HEK293 (cell line): ENCODE measurements around the gene PPEF2.

Source experiments
- ATF2 ChIP-seq: fragments of 450-650 bp; formaldehyde crosslinking; IDR thresholded peaks from 2 replicates; pipeline ENCODE4 v1.5.1; 2016; ENCODE audit warnings: missing biosample characterization, missing genetic modification characterization, low read depth
- GFI1B ChIP-seq: fragments of 450-650 bp; formaldehyde crosslinking; IDR thresholded peaks from 2 replicates; pipeline ENCODE4 v1.5.1; 2016; ENCODE audit warnings: missing biosample characterization, missing genetic modification characterization
- GLI2 ChIP-seq: fragments of 450-650 bp; formaldehyde crosslinking; IDR thresholded peaks from 2 replicates; pipeline ENCODE4; 2017; ENCODE audit warnings: missing biosample characterization, missing genetic modification characterization, low read depth, borderline replicate concordance
- HIC1 ChIP-seq: fragments of 450-650 bp; formaldehyde crosslinking; IDR thresholded peaks from 2 replicates; pipeline ENCODE4 v1.5.1; 2016; ENCODE audit warnings: missing biosample characterization, missing genetic modification characterization
- HOXA7 ChIP-seq: sonication (generic); formaldehyde crosslinking; IDR thresholded peaks from 2 replicates; pipeline ENCODE4 v1.8.1; 2022; ENCODE audit warnings: missing genetic modification reagents, borderline replicate concordance
- KLF16 ChIP-seq: fragments of 450-650 bp; formaldehyde crosslinking; IDR thresholded peaks from 2 replicates; pipeline ENCODE4 v1.5.1; 2017; ENCODE audit warnings: missing biosample characterization, missing genetic modification characterization
- OVOL3 ChIP-seq: fragments of 450-650 bp; formaldehyde crosslinking; IDR thresholded peaks from 2 replicates; pipeline ENCODE4 v1.5.1; 2016; ENCODE audit warnings: missing biosample characterization, missing genetic modification characterization
- SCRT1 ChIP-seq: fragments of 450-650 bp; formaldehyde crosslinking; IDR thresholded peaks from 2 replicates; pipeline ENCODE4 v1.5.1; 2016; ENCODE audit warnings: missing biosample characterization, missing genetic modification characterization, borderline replicate concordance
- SCRT2 ChIP-seq: fragments of 450-650 bp; formaldehyde crosslinking; IDR thresholded peaks from 2 replicates; pipeline ENCODE4 v1.5.1; 2016; ENCODE audit warnings: missing biosample characterization, missing genetic modification characterization
- ZBTB21 ChIP-seq: fragments of 450-650 bp; formaldehyde crosslinking; IDR thresholded peaks from 2 replicates; pipeline ENCODE4 v1.5.1; 2017; ENCODE audit warnings: missing biosample characterization, missing genetic modification characterization
- ZIC2 ChIP-seq: fragments of 450-650 bp; formaldehyde crosslinking; IDR thresholded peaks from 2 replicates; pipeline ENCODE4 v1.5.1; 2016; ENCODE audit warnings: missing biosample characterization, missing genetic modification characterization
- ZNF280D ChIP-seq: fragments of 450-650 bp; formaldehyde crosslinking; IDR thresholded peaks from 2 replicates; pipeline ENCODE4 v1.5.1; 2016; ENCODE audit warnings: missing biosample characterization, missing genetic modification characterization
- ZNF544 ChIP-seq: fragments of 450-650 bp; formaldehyde crosslinking; IDR thresholded peaks from 2 replicates; pipeline ENCODE4 v1.5.0; 2017; ENCODE audit warnings: missing biosample characterization, missing genetic modification characterization
- ZNF548 ChIP-seq: fragments of 450-650 bp; formaldehyde crosslinking; IDR thresholded peaks from 2 replicates; pipeline ENCODE4 v1.5.1; 2016; ENCODE audit warnings: missing biosample characterization, missing genetic modification characterization
- ZNF549 ChIP-seq: fragments of 450-650 bp; IDR thresholded peaks from 2 replicates; pipeline ENCODE4 v1.5.1; 2018; ENCODE audit warnings: missing biosample characterization, missing genetic modification characterization, mild to moderate bottlenecking, inconsistent platforms, moderate library complexity
- ZNF585B ChIP-seq: fragments of 450-650 bp; formaldehyde crosslinking; IDR thresholded peaks from 2 replicates; pipeline ENCODE4 v1.5.1; 2016; ENCODE audit warnings: missing biosample characterization, missing genetic modification characterization
- ZNF610 ChIP-seq: fragments of 450-650 bp; formaldehyde crosslinking; IDR thresholded peaks from 2 replicates; pipeline ENCODE4 v1.5.1; 2016; ENCODE audit warnings: missing biosample characterization, missing genetic modification characterization, borderline replicate concordance
- ZNF658 ChIP-seq: fragments of 450-650 bp; formaldehyde crosslinking; IDR thresholded peaks from 2 replicates; pipeline ENCODE4; 2016; ENCODE audit warnings: missing biosample characterization, missing genetic modification characterization
- ZNF692 ChIP-seq: fragments of 450-650 bp; formaldehyde crosslinking; IDR thresholded peaks from 2 replicates; pipeline ENCODE4 v1.5.1; 2016; ENCODE audit warnings: missing biosample characterization, missing genetic modification characterization
- ZNF707 ChIP-seq: fragments of 450-650 bp; formaldehyde crosslinking; IDR thresholded peaks from 2 replicates; pipeline ENCODE4 v1.5.1; 2016; ENCODE audit warnings: missing biosample characterization, missing genetic modification characterization
- ZNF776 ChIP-seq: fragments of 450-650 bp; formaldehyde crosslinking; IDR thresholded peaks from 2 replicates; pipeline ENCODE4 v1.5.0; 2017; ENCODE audit warnings: missing biosample characterization, missing genetic modification characterization, borderline replicate concordance
- ZNF837 ChIP-seq: fragments of 450-650 bp; formaldehyde crosslinking; IDR thresholded peaks from 2 replicates; pipeline ENCODE4 v1.5.1; 2016; ENCODE audit warnings: missing biosample characterization, missing genetic modification characterization
- TF ChIP-seq, protein P1 (sequence below): sonication (generic); formaldehyde crosslinking; IDR thresholded peaks from 2 replicates; pipeline ENCODE4 v1.8.1; 2022; ENCODE audit warnings: mild to moderate bottlenecking, moderate library complexity, missing genetic modification reagents
- TF ChIP-seq, protein P2 (sequence below): fragments of 450-650 bp; formaldehyde crosslinking; IDR thresholded peaks from 2 replicates; pipeline ENCODE4 v1.5.1; 2016; ENCODE audit warnings: missing biosample characterization, missing genetic modification characterization, borderline replicate concordance

Gene PPEF2

DNA sequence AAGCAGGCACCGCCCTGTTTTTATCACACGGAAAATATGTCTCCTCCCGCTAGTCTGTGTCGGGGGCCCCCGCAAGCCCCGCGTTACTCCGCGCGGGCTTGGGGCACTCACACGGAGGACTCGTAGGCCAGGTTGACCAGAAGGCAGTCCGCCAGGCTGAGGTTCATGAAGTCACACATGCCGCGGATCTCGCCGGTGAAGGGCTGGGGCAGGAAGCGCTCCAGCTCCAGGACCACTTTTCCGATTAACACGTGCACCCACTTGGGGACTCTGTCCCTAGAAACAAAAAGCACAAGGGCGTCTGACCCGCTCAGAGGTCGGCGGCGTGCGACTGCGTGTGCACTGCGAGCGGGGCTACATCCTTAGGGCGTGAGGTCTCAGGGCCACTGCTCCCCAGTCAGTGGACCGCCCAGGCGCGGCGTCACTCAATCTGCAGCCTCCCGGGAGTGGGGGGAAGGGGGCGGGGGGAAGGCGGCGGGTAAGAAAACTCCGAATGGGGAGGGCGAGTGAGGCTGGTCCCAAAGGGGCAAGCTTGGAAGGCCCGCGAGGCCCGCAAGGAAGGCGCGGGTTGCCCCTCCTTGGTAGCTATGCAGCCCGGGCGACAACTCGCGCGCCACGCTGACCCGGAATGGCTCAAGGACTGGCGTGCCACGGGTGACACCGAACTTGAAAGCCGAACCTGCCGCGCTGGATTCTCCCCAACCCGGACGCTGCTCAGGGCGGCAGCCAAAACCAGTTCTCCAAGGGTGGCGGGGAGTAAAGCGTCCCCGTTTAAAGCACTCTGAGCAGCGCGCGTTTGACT lies 37.8 kb upstream of the PPEF2 start (continued):
- TF ChIP-seq SCRT2: no peak
- TF ChIP-seq, protein P1, sequence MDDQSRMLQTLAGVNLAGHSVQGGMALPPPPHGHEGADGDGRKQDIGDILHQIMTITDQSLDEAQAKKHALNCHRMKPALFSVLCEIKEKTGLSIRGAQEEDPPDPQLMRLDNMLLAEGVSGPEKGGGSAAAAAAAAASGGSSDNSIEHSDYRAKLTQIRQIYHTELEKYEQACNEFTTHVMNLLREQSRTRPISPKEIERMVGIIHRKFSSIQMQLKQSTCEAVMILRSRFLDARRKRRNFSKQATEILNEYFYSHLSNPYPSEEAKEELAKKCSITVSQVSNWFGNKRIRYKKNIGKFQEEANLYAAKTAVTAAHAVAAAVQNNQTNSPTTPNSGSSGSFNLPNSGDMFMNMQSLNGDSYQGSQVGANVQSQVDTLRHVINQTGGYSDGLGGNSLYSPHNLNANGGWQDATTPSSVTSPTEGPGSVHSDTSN: no peak
- no peak; the same call in none of the 2 replicates for TF ChIP-seq ZNF692 (tag by site-specific recombination)
- no peak for TF ChIP-seq ZNF707 (tag by site-specific recombination)
- no peak for TF ChIP-seq GFI1B (tag by site-specific recombination)
- peak; percentile 38; the same call in 1 of the 2 replicates for TF ChIP-seq HIC1 (tag by site-specific recombination)
- no peak for TF ChIP-seq KLF16 (tag by site-specific recombination)
- no peak for TF ChIP-seq GLI2 (tag by site-specific recombination)
- TF ChIP-seq ZNF280D (tag by site-specific recombination): no peak
- TF ChIP-seq ZNF776 (tag by site-specific recombination): no peak
- TF ChIP-seq, protein P2, sequence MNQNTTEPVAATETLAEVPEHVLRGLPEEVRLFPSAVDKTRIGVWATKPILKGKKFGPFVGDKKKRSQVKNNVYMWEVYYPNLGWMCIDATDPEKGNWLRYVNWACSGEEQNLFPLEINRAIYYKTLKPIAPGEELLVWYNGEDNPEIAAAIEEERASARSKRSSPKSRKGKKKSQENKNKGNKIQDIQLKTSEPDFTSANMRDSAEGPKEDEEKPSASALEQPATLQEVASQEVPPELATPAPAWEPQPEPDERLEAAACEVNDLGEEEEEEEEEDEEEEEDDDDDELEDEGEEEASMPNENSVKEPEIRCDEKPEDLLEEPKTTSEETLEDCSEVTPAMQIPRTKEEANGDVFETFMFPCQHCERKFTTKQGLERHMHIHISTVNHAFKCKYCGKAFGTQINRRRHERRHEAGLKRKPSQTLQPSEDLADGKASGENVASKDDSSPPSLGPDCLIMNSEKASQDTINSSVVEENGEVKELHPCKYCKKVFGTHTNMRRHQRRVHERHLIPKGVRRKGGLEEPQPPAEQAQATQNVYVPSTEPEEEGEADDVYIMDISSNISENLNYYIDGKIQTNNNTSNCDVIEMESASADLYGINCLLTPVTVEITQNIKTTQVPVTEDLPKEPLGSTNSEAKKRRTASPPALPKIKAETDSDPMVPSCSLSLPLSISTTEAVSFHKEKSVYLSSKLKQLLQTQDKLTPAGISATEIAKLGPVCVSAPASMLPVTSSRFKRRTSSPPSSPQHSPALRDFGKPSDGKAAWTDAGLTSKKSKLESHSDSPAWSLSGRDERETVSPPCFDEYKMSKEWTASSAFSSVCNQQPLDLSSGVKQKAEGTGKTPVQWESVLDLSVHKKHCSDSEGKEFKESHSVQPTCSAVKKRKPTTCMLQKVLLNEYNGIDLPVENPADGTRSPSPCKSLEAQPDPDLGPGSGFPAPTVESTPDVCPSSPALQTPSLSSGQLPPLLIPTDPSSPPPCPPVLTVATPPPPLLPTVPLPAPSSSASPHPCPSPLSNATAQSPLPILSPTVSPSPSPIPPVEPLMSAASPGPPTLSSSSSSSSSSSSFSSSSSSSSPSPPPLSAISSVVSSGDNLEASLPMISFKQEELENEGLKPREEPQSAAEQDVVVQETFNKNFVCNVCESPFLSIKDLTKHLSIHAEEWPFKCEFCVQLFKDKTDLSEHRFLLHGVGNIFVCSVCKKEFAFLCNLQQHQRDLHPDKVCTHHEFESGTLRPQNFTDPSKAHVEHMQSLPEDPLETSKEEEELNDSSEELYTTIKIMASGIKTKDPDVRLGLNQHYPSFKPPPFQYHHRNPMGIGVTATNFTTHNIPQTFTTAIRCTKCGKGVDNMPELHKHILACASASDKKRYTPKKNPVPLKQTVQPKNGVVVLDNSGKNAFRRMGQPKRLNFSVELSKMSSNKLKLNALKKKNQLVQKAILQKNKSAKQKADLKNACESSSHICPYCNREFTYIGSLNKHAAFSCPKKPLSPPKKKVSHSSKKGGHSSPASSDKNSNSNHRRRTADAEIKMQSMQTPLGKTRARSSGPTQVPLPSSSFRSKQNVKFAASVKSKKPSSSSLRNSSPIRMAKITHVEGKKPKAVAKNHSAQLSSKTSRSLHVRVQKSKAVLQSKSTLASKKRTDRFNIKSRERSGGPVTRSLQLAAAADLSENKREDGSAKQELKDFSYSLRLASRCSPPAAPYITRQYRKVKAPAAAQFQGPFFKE (tag by site-specific recombination): no peak
- TF ChIP-seq ZNF658: no peak
- TF ChIP-seq HOXA7 (CRISPR knock-in tag): no peak
- TF ChIP-seq SCRT1 (tag by site-specific recombination): no peak
- no peak for TF ChIP-seq OVOL3
- TF ChIP-seq ZNF837: no peak
- TF ChIP-seq ZNF544 (tag by site-specific recombination): no peak
- no peak for TF ChIP-seq ZIC2 (tag by site-specific recombination)
- no peak for TF ChIP-seq ZNF548 (tag by site-specific recombination)
- TF ChIP-seq ZBTB21 (tag by site-specific recombination): no peak
- TF ChIP-seq ZNF585B: no peak
- no peak for TF ChIP-seq ATF2 (tag by site-specific recombination)
- no peak for TF ChIP-seq ZNF610 (tag by site-specific recombination)
- TF ChIP-seq ZNF549 (tag by site-specific recombination): no peak
